ENCODE measurements around the gene UCHL5.
"Not testable (repeated sequence)": the region's sequence is repeated elsewhere in the genome, so short reads cannot be mapped to it uniquely, and the experiment has no call there.

UCHL5 gene

GRCh38 chr1:193009501-193009900 lies 49.7 kb downstream of the UCHL5 start:
- DNase-seq = no peak

- no peak for DNase-seq
These were observed 53.4 kb downstream of the UCHL5 start for GRCh38 chr1:193005785-193006184.

GRCh38 chr1:192998536-192998935 lies 60.6 kb downstream of the UCHL5 start:
- DNase-seq = peak in 1 of 2 donors; percentile 4

GRCh38 chr1:192994141-192994540 lies 65.0 kb downstream of the UCHL5 start:
- no peak for DNase-seq

GRCh38 chr1:192993426-192994085 lies 65.6 kb downstream of the UCHL5 start:
- no peak for DNase-seq

- not testable (repeated sequence) for DNase-seq
These were observed 72.3 kb downstream of the UCHL5 start for GRCh38 chr1:192986748-192987334.

- no peak for DNase-seq
These were observed 72.9 kb downstream of the UCHL5 start for GRCh38 chr1:192986110-192986747.

- no peak for DNase-seq
These were observed 75.1 kb downstream of the UCHL5 start for GRCh38 chr1:192984080-192984479.

- DNase-seq = no peak
These were observed 75.7 kb downstream of the UCHL5 start for GRCh38 chr1:192983349-192983980.

GRCh38 chr1:192980856-192981255 lies 78.3 kb downstream of the UCHL5 start:
- no peak for DNase-seq

- not testable (repeated sequence) for DNase-seq
These were observed 78.8 kb downstream of the UCHL5 start for GRCh38 chr1:192980334-192980733.

GRCh38 chr1:192979542-192979941 lies 79.6 kb downstream of the UCHL5 start:
- DNase-seq = no peak

GRCh38 chr1:192978195-192978710 lies 80.9 kb downstream of the UCHL5 start:
- no peak for DNase-seq

GRCh38 chr1:192977089-192977706 lies 82.0 kb downstream of the UCHL5 start:
- no peak for DNase-seq

GRCh38 chr1:192976576-192976975 lies 82.6 kb downstream of the UCHL5 start:
- DNase-seq = no peak

GRCh38 chr1:192974701-192975100 lies 84.5 kb downstream of the UCHL5 start:
- DNase-seq = no peak

GRCh38 chr1:192973988-192974387 lies 85.2 kb downstream of the UCHL5 start:
- DNase-seq = no peak

GRCh38 chr1:192973202-192973601 lies 86.0 kb downstream of the UCHL5 start:
- DNase-seq = no peak

GRCh38 chr1:192969091-192969490 lies 90.1 kb downstream of the UCHL5 start:
- DNase-seq = no peak

- no peak for DNase-seq
These were observed 90.8 kb downstream of the UCHL5 start for GRCh38 chr1:192968323-192968722.

GRCh38 chr1:192967901-192968300 lies 91.3 kb downstream of the UCHL5 start:
- DNase-seq = no peak

GRCh38 chr1:192967211-192967877 lies 91.8 kb downstream of the UCHL5 start:
- DNase-seq = no peak

GRCh38 chr1:192966073-192966472 lies 93.1 kb downstream of the UCHL5 start:
- no peak for DNase-seq

All from CD4-positive, alpha-beta T cell treated with Interferon alpha-2 for 1 hour (primary cell).